AG04450 (cell line): ENCODE measurements around the gene TNFSF13. TPM values are rescaled to one million over a fixed set of nuclear protein-coding genes. Genes with fewer than 3 reads are reported as not detected.
A peak's percentile ranks its signal among the peaks of the same experiment; 100 is the strongest.

ENCODE experiments used
- CTCF ChIA-PET: fragments of 300-600, 350-600 bp; formaldehyde crosslinking; extraction: SDS; loops from one replicate; lab custom pipeline; 2022; ENCODE audit warnings: antibody characterized with exemption, inconsistent platforms; lab: Charles Lee
- POLR2A ChIA-PET: fragments of 350-600 bp; formaldehyde crosslinking; extraction: SDS; loops from one replicate; lab custom pipeline; 2021; ENCODE audit warnings: antibody characterized with exemption, inconsistent platforms; lab: Yijun Ruan, JAX
- DNase-seq: peaks from one replicate; pipeline ENCODE4 v3.0.0-alpha.2; 2011; ENCODE audit warnings: low read depth, low spot score
- H3K27ac ChIP-seq: one replicate; pipeline ENCODE4 v1.5.1; 2012; ENCODE audit warnings: low read depth, low read length, control low read depth
- H3K27me3 ChIP-seq: one replicate; pipeline ENCODE4 v1.6.0; 2012; ENCODE audit warnings: low read length; ENCODE audit not compliant: control insufficient read depth, insufficient read depth
- H3K4me3 ChIP-seq: 2 replicates; pipeline ENCODE4 v1.5.1; 2011; ENCODE audit warnings: mild to moderate bottlenecking, low read depth, low read length, control low read depth
- H3K9me3 ChIP-seq: 2 replicates; pipeline ENCODE4 v1.5.1; 2012; ENCODE audit warnings: low read length; ENCODE audit not compliant: control insufficient read depth, insufficient read depth
- CTCF ChIP-seq: IDR thresholded peaks from 2 replicates; pipeline ENCODE4 v1.5.1; 2011; ENCODE audit warnings: low read depth, low read length, control low read depth, inconsistent platforms
- polyA plus RNA-seq: library from polyadenylated mRNA; depleted of rRNA; stranded (reverse); fragments of >200 nt; gene quantifications from 2 replicates; pipeline ENCODE4 v1.2.3, GENCODE V29; 2011

The TNFSF13 gene
- polyA plus RNA-seq, 1 experiment: 0.83 TPM

GRCh38 chr17:7550344-7550743 is 8.2 kb upstream of the TNFSF13 start:
- no peak overlapping the region for H3K4me3 ChIP-seq
- H3K9me3 ChIP-seq: no peaks in the 10 kb centered on the region; the same call in 1 of the 2 replicates
- no peaks in the 10 kb centered on the region for H3K27me3 ChIP-seq
- H3K27ac ChIP-seq: no peak overlapping the region
- no peak for DNase-seq
- POLR2A ChIA-PET: no interaction called here
- CTCF ChIA-PET: interaction anchor here (1.3 to 1.9 kb wide), 2 partner anchors 10 to 11 kb away, joined by 4 to 8 read pairs; partner anchors contain the start of gene SENP3
- no peak for TF ChIP-seq CTCF

- Histone ChIP-seq H3K4me3 (no peak overlapping the region), H3K27me3 (no peaks in the 10 kb centered on the region), H3K27ac (peak overlapping the region; percentile 11), H3K9me3 (no peaks in the 10 kb centered on the region; the same call in 1 of the 2 replicates)
- DNase-seq: no peak
- POLR2A ChIA-PET: no interaction called here
- no peak for TF ChIP-seq CTCF
- CTCF ChIA-PET: interaction anchor here (1.8 kb wide), 1 partner anchor 10 kb away, joined by 7 read pairs; the partner anchor contains the start of gene SENP3
Measured at GRCh38 chr17:7551396-7551795, 7.2 kb upstream of the TNFSF13 start.

GRCh38 chr17:7552621-7553051 is 5.9 kb upstream of the TNFSF13 start:
- ChIA-PET CTCF (interaction anchor here (1.8 kb wide), 1 partner anchor 9 kb away, joined by 7 read pairs; the partner anchor contains the start of gene SENP3), POLR2A (no interaction called here)
- no peak for DNase-seq
- no peak for TF ChIP-seq CTCF
- Histone ChIP-seq H3K4me3 (no peak overlapping the region), H3K27ac (no peak overlapping the region), H3K27me3 (no peaks in the 10 kb centered on the region), H3K9me3 (no peaks in the 10 kb centered on the region; the same call in 1 of the 2 replicates)

GRCh38 chr17:7553356-7553755 is 5.2 kb upstream of the TNFSF13 start:
- ChIA-PET CTCF (no interaction called here), POLR2A (no interaction called here)
- no peak for DNase-seq
- no peaks in the 10 kb centered on the region for H3K27me3 ChIP-seq
- H3K9me3 ChIP-seq: no peaks in the 10 kb centered on the region; the same call in 1 of the 2 replicates
- TF ChIP-seq CTCF: no peak
- no peak overlapping the region for H3K27ac ChIP-seq
- H3K4me3 ChIP-seq: no peak overlapping the region

GRCh38 chr17:7555320-7555948 is 3.1 kb upstream of the TNFSF13 start:
- DNase-seq: no peak
- ChIA-PET CTCF (interaction anchor here (0.7 to 1.1 kb wide), 2 partner anchors 32 to 41 kb away, joined by 4 to 5 read pairs; no protein-coding TSS in a partner anchor), POLR2A (no interaction called here)
- H3K9me3 ChIP-seq: no peaks in the 10 kb centered on the region
- H3K27me3 ChIP-seq: no peaks in the 10 kb centered on the region
- no peak overlapping the region for H3K27ac ChIP-seq
- H3K4me3 ChIP-seq: no peak overlapping the region
- peak; percentile 27; the same call in 1 of the 2 replicates for TF ChIP-seq CTCF
